ENCODE measurements around the gene MAP1S. TPM values are rescaled to one million over a fixed set of nuclear protein-coding genes. Genes with fewer than 3 reads are reported as not detected.

MAP1S gene
- total RNA-seq, 1 donor from 2014 or later: 8.9 TPM

- H3K4me3 Mint-ChIP-seq: no peak overlapping the region
- no peak overlapping the region for H2AFZ ChIP-seq (replicated peaks)
- H3F3A ChIP-seq (ENCODE audit: low read depth): peaks cover 5% of the 10 kb centered on the region
- H3K27ac Mint-ChIP-seq: no peak overlapping the region
- peak; percentile 86 for DNase-seq (ENCODE audit: low spot score)
- H3K9me3 Mint-ChIP-seq: no peaks in the 10 kb centered on the region
- peaks cover 11% of the 10 kb centered on the region for H3K27me3 Mint-ChIP-seq (ENCODE audit: insufficient read depth, low read depth)
- TF ChIP-seq EZH2 (IDR thresholded peaks at IDR 0.05): no peak
- TF ChIP-seq CTCF (IDR thresholded peaks at IDR 0.05): no peak
- TF ChIP-seq EZH2phosphoT487 (IDR thresholded peaks at IDR 0.05): no peak
- H3K4me2 ChIP-seq: peak overlapping the region; percentile 31
- H3K27me3 ChIP-seq: peaks cover 8% of the 10 kb centered on the region
- no peaks in the 10 kb centered on the region for H3K36me3 Mint-ChIP-seq
- peaks cover 5% of the 10 kb centered on the region for H3K4me1 Mint-ChIP-seq
- H3K27ac ChIP-seq: no peak overlapping the region
- no peak overlapping the region for H3K4me3 ChIP-seq
- no peaks in the 10 kb centered on the region for H3K4me1 ChIP-seq
- H3K9ac ChIP-seq: no peak overlapping the region
- H3K36me3 ChIP-seq: no peaks in the 10 kb centered on the region
- H4K20me1 ChIP-seq (ENCODE audit: low read depth): no peaks in the 10 kb centered on the region
- no peaks in the 10 kb centered on the region for H3K79me2 ChIP-seq (ENCODE audit: low read depth)
- H3K9me3 ChIP-seq (ENCODE audit: low read depth): no peaks in the 10 kb centered on the region
Measured at GRCh38 chr19:17706750-17707181, 12.5 kb upstream of the MAP1S start.

- no peaks in the 10 kb centered on the region for H3K9me3 Mint-ChIP-seq
- Histone ChIP-seq H3K27ac (no peak overlapping the region), H3K27me3 (no peaks in the 10 kb centered on the region), H3K36me3 (no peaks in the 10 kb centered on the region), H3K9me3 (ENCODE audit: low read depth) (no peaks in the 10 kb centered on the region), H3K4me1 (no peaks in the 10 kb centered on the region), H4K20me1 (ENCODE audit: low read depth) (no peaks in the 10 kb centered on the region), H3K4me2 (no peak overlapping the region), H2AFZ (replicated peaks) (no peak overlapping the region), H3F3A (ENCODE audit: low read depth) (peaks cover 9% of the 10 kb centered on the region), H3K79me2 (ENCODE audit: low read depth) (no peaks in the 10 kb centered on the region), H3K9ac (no peak overlapping the region), H3K4me3 (no peak overlapping the region)
- H3K4me3 Mint-ChIP-seq: no peak overlapping the region
- TF ChIP-seq CTCF (IDR thresholded peaks at IDR 0.05): no peak
- TF ChIP-seq EZH2 (IDR thresholded peaks at IDR 0.05): no peak
- no peak for TF ChIP-seq EZH2phosphoT487 (IDR thresholded peaks at IDR 0.05)
- peak overlapping the region; percentile 61 for H3K27ac Mint-ChIP-seq
- DNase-seq (ENCODE audit: low spot score): no peak
- H3K4me1 Mint-ChIP-seq: peaks cover 2% of the 10 kb centered on the region
- no peaks in the 10 kb centered on the region for H3K36me3 Mint-ChIP-seq
- H3K27me3 Mint-ChIP-seq (ENCODE audit: insufficient read depth, low read depth): peaks cover 2% of the 10 kb centered on the region
Measured at GRCh38 chr19:17711851-17712250, 7.4 kb upstream of the MAP1S start.

- peaks cover 15% of the 10 kb centered on the region for H3F3A ChIP-seq (ENCODE audit: low read depth)
- H3K36me3 ChIP-seq: no peaks in the 10 kb centered on the region
- no peak overlapping the region for H3K27ac ChIP-seq
- DNase-seq (ENCODE audit: low spot score): no peak
- TF ChIP-seq CTCF (IDR thresholded peaks at IDR 0.05) (peak; percentile 37), EZH2 (IDR thresholded peaks at IDR 0.05) (no peak), EZH2phosphoT487 (IDR thresholded peaks at IDR 0.05) (no peak)
- no peak overlapping the region for H3K4me3 ChIP-seq
- Mint-ChIP-seq H3K27me3 (ENCODE audit: insufficient read depth, low read depth) (peaks cover 7% of the 10 kb centered on the region), H3K27ac (no peak overlapping the region), H3K4me1 (peaks cover 29% of the 10 kb centered on the region), H3K9me3 (no peaks in the 10 kb centered on the region), H3K36me3 (peaks cover 3% of the 10 kb centered on the region), H3K4me3 (no peak overlapping the region)
- no peaks in the 10 kb centered on the region for H3K9me3 ChIP-seq (ENCODE audit: low read depth)
- H3K79me2 ChIP-seq (ENCODE audit: low read depth): peaks cover 19% of the 10 kb centered on the region
- peaks cover 18% of the 10 kb centered on the region for H4K20me1 ChIP-seq (ENCODE audit: low read depth)
- no peak overlapping the region for H2AFZ ChIP-seq (replicated peaks)
- H3K4me1 ChIP-seq: peaks cover 16% of the 10 kb centered on the region
- H3K4me2 ChIP-seq: no peak overlapping the region
- no peaks in the 10 kb centered on the region for H3K27me3 ChIP-seq
- no peak overlapping the region for H3K9ac ChIP-seq
Measured at GRCh38 chr19:17716309-17716929, 2.9 kb upstream of the MAP1S start.
